Smooth muscle cell of the brain vasculature (primary cell): Measurements from ENCODE around the gene TAGAP.

Experiments used
- DNase-seq: peaks from one replicate; pipeline ENCODE4 v3.0.0-alpha.2; 2012; ENCODE audit warnings: low read depth, low spot score

The TAGAP gene

GRCh38 chr6:159071843-159072769, 27.3 kb upstream of the TAGAP start:
- DNase-seq: no peak

GRCh38 chr6:159068904-159069578, 24.2 kb upstream of the TAGAP start:
- DNase-seq: no peak

- no peak for DNase-seq
Measured at GRCh38 chr6:159067334-159067733, 22.5 kb upstream of the TAGAP start.

GRCh38 chr6:159066483-159066882, 21.7 kb upstream of the TAGAP start:
- DNase-seq: no peak

- DNase-seq: no peak
Measured at GRCh38 chr6:159065759-159066329, 21.1 kb upstream of the TAGAP start.

GRCh38 chr6:159065091-159065490, 20.3 kb upstream of the TAGAP start:
- DNase-seq: no peak

GRCh38 chr6:159064477-159064876, 19.7 kb upstream of the TAGAP start:
- DNase-seq: no peak

GRCh38 chr6:159063549-159063948, 18.8 kb upstream of the TAGAP start:
- DNase-seq: no peak

GRCh38 chr6:159062976-159063375, 18.2 kb upstream of the TAGAP start:
- no peak for DNase-seq

- no peak for DNase-seq
Measured at GRCh38 chr6:159062564-159062945, 17.8 kb upstream of the TAGAP start.

- DNase-seq: no peak
Measured at GRCh38 chr6:159061805-159062563, 17.2 kb upstream of the TAGAP start.

GRCh38 chr6:159061146-159061545, 16.4 kb upstream of the TAGAP start:
- DNase-seq: no peak

GRCh38 chr6:159059885-159060506, 15.2 kb upstream of the TAGAP start:
- no peak for DNase-seq

- DNase-seq: no peak
Measured at GRCh38 chr6:159059141-159059540, 14.3 kb upstream of the TAGAP start.

- no peak for DNase-seq
Measured at GRCh38 chr6:159056899-159057298, 12.1 kb upstream of the TAGAP start.

- DNase-seq: no peak
Measured at GRCh38 chr6:159056432-159056831, 11.6 kb upstream of the TAGAP start.

GRCh38 chr6:159056003-159056402, 11.2 kb upstream of the TAGAP start:
- DNase-seq: no peak

- DNase-seq: no peak
Measured at GRCh38 chr6:159053781-159054398, 9.1 kb upstream of the TAGAP start.

GRCh38 chr6:159052720-159053119, 7.9 kb upstream of the TAGAP start:
- DNase-seq: no peak

- DNase-seq: no peak
Measured at GRCh38 chr6:159047891-159048685, 3.3 kb upstream of the TAGAP start.
